HCT116 (cell line): ENCODE data around the gene NOL11.

Experiments
- CBX3 ChIP-seq: IDR thresholded peaks from 2 replicates; pipeline ENCODE4 v1.6.1; 2012; ENCODE audit warnings: low read depth
- EGR1 ChIP-seq: IDR thresholded peaks from 2 replicates; pipeline ENCODE4 v1.6.1; 2012; ENCODE audit warnings: low read depth
- EZH2 ChIP-seq: fragments of 200-600 bp; sonication (generic); IDR thresholded peaks from 2 replicates; pipeline ENCODE4 v1.6.1; 2017; ENCODE audit warnings: antibody characterized with exemption, mixed run types
- EZH2phosphoT487 ChIP-seq: fragments of 200-600 bp; IDR thresholded peaks from 2 replicates; pipeline ENCODE4 v1.6.1; 2018; ENCODE audit warnings: antibody characterized with exemption, borderline replicate concordance
- POLR2A ChIP-seq: IDR thresholded peaks from 2 replicates; pipeline ENCODE4 v1.7.0; 2011; ENCODE audit warnings: borderline replicate concordance; ENCODE audit not compliant: insufficient read depth, insufficient read length; ENCODE audit errors: extremely low read depth
- POLR2AphosphoS5 ChIP-seq: IDR thresholded peaks from 2 replicates; pipeline ENCODE4 v1.6.1; 2011; ENCODE audit warnings: mild to moderate bottlenecking, low read depth, low read length, moderate library complexity
- YY1 ChIP-seq: IDR thresholded peaks from 2 replicates; pipeline ENCODE4 v1.6.1; 2011; ENCODE audit warnings: low read length, low read depth, moderate library complexity, mild to moderate bottlenecking; ENCODE audit not compliant: insufficient replicate concordance; ENCODE audit errors: extremely low read depth
- ZNF274 ChIP-seq: fragments of 200-500 bp; sonication (Bioruptor generic); IDR thresholded peaks from 2 replicates; pipeline ENCODE4 v1.6.1; 2014; ENCODE audit warnings: mild to moderate bottlenecking, low read depth, low read length, inconsistent platforms
- TF ChIP-seq, protein P1 (sequence below), 3 experiments: fragments of 200-600 bp in 1 of 3; sonication (generic) in 1 of 3; IDR thresholded peaks in 2 of 3; conservative IDR thresholded peaks in 1 of 3; 2 replicates each; pipeline ENCODE4 v1.5.1; 2012 to 2017; ENCODE audit warnings: low read depth in 2 of 3, low read length in 2 of 3, antibody characterized with exemption in 1 of 3, borderline replicate concordance in 1 of 3, control low read depth in 1 of 3, mild to moderate bottlenecking in 1 of 3, mixed read lengths in 1 of 3, mixed run types in 1 of 3, moderate library complexity in 1 of 3; ENCODE audit not compliant: insufficient read depth in 1 of 3
- TF ChIP-seq, protein P2 (sequence below): IDR thresholded peaks from 2 replicates; pipeline ENCODE4 v1.6.1; 2011; ENCODE audit warnings: mild to moderate bottlenecking, low read length, moderate library complexity; ENCODE audit not compliant: insufficient replicate concordance; ENCODE audit errors: extremely low read depth
- TF ChIP-seq, protein P3 (sequence below): IDR thresholded peaks from 2 replicates; pipeline ENCODE4 v1.6.1; 2012; ENCODE audit warnings: low read depth
- TF ChIP-seq, protein P4 (sequence below): IDR thresholded peaks from 2 replicates; pipeline ENCODE4 v1.6.1; 2012

DNA sequence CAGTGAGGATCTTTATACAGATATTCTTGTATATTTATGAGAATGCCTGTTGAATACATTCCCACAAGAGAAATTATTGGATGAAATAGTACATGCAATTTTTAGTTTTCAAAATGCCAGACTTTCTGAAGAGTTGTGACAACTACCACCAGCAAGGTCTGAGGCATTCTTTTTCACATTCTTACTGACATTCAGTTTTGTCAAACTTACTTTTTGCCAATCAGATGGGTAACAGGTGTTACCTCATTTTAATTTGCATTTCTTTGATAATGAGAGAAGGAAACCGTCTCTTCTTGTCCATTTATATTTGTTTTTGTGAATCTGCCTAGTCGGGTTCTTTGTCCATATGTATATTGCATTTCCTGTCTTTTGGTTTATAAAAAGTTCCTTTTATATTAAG is 24.3 kb downstream of the NOL11 start:
- TF ChIP-seq, protein P1, sequence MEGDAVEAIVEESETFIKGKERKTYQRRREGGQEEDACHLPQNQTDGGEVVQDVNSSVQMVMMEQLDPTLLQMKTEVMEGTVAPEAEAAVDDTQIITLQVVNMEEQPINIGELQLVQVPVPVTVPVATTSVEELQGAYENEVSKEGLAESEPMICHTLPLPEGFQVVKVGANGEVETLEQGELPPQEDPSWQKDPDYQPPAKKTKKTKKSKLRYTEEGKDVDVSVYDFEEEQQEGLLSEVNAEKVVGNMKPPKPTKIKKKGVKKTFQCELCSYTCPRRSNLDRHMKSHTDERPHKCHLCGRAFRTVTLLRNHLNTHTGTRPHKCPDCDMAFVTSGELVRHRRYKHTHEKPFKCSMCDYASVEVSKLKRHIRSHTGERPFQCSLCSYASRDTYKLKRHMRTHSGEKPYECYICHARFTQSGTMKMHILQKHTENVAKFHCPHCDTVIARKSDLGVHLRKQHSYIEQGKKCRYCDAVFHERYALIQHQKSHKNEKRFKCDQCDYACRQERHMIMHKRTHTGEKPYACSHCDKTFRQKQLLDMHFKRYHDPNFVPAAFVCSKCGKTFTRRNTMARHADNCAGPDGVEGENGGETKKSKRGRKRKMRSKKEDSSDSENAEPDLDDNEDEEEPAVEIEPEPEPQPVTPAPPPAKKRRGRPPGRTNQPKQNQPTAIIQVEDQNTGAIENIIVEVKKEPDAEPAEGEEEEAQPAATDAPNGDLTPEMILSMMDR (IDR thresholded peaks at IDR 0.05 in 2 of 3, conservative IDR thresholded peaks at IDR 0.05 in 1 of 3; ENCODE audit: borderline replicate concordance in 1 of 3, insufficient read depth in 1 of 3, low read depth in 2 of 3, low read length in 2 of 3), result no peak
- TF ChIP-seq YY1 (no peak), EGR1 (no peak), POLR2AphosphoS5 (no peak), EZH2phosphoT487 (no peak), CBX3 (no peak), EZH2 (no peak), ZNF274 (no peak), POLR2A (no peak)
- TF ChIP-seq, protein P2, sequence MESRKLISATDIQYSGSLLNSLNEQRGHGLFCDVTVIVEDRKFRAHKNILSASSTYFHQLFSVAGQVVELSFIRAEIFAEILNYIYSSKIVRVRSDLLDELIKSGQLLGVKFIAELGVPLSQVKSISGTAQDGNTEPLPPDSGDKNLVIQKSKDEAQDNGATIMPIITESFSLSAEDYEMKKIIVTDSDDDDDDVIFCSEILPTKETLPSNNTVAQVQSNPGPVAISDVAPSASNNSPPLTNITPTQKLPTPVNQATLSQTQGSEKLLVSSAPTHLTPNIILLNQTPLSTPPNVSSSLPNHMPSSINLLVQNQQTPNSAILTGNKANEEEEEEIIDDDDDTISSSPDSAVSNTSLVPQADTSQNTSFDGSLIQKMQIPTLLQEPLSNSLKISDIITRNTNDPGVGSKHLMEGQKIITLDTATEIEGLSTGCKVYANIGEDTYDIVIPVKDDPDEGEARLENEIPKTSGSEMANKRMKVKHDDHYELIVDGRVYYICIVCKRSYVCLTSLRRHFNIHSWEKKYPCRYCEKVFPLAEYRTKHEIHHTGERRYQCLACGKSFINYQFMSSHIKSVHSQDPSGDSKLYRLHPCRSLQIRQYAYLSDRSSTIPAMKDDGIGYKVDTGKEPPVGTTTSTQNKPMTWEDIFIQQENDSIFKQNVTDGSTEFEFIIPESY, result no peak
- TF ChIP-seq, protein P3, sequence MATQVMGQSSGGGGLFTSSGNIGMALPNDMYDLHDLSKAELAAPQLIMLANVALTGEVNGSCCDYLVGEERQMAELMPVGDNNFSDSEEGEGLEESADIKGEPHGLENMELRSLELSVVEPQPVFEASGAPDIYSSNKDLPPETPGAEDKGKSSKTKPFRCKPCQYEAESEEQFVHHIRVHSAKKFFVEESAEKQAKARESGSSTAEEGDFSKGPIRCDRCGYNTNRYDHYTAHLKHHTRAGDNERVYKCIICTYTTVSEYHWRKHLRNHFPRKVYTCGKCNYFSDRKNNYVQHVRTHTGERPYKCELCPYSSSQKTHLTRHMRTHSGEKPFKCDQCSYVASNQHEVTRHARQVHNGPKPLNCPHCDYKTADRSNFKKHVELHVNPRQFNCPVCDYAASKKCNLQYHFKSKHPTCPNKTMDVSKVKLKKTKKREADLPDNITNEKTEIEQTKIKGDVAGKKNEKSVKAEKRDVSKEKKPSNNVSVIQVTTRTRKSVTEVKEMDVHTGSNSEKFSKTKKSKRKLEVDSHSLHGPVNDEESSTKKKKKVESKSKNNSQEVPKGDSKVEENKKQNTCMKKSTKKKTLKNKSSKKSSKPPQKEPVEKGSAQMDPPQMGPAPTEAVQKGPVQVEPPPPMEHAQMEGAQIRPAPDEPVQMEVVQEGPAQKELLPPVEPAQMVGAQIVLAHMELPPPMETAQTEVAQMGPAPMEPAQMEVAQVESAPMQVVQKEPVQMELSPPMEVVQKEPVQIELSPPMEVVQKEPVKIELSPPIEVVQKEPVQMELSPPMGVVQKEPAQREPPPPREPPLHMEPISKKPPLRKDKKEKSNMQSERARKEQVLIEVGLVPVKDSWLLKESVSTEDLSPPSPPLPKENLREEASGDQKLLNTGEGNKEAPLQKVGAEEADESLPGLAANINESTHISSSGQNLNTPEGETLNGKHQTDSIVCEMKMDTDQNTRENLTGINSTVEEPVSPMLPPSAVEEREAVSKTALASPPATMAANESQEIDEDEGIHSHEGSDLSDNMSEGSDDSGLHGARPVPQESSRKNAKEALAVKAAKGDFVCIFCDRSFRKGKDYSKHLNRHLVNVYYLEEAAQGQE, result no peak
- TF ChIP-seq, protein P4, sequence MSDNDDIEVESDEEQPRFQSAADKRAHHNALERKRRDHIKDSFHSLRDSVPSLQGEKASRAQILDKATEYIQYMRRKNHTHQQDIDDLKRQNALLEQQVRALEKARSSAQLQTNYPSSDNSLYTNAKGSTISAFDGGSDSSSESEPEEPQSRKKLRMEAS, result no peak
